OCI-LY7 (cell line): ENCODE measurements around the gene OPHN1. TPM values are rescaled to one million over a fixed set of nuclear protein-coding genes. Genes with fewer than 3 reads are reported as not detected.

Experiments
- BruUV-seq: library from RNA; stranded (reverse); fragments of 400-500 nt; replicated peaks from 2 replicates; lab custom pipeline; 2021; lab: Mats Ljungman, UMichigan
- CTCF ChIA-PET: fragments of 300-600 bp; sonication (Branson Sonifier 250); formaldehyde crosslinking; loops from one replicate; lab custom pipeline; 2022; ENCODE audit warnings: antibody characterized with exemption; ENCODE audit not compliant: unreplicated experiment; lab: Charles Lee
- POLR2A ChIA-PET: fragments of 300-600 bp; sonication (Branson Sonifier 250); formaldehyde crosslinking; loops from one replicate; lab custom pipeline; 2022; ENCODE audit warnings: antibody characterized with exemption; lab: Charles Lee
- DNase-seq: peaks from one replicate; pipeline ENCODE4 v3.0.0-alpha.2; 2015; ENCODE audit warnings: low spot score
- H2AFZ ChIP-seq: fragments of 200-600 bp; sonication (generic), shearing (Covaris generic); 2 replicates; pipeline ENCODE4 v1.6.1; 2014; ENCODE audit warnings: mild to moderate bottlenecking, antibody characterized with exemption, low read length, moderate library complexity
- H3K27ac ChIP-seq: fragments of 200-600 bp; sonication (generic); 2 replicates; pipeline ENCODE4 v1.5.1; 2014; ENCODE audit warnings: mixed run types, low read depth, mild to moderate bottlenecking, moderate library complexity, low read length, inconsistent platforms; ENCODE audit not compliant: poor library complexity, severe bottlenecking
- H3K36me3 ChIP-seq: fragments of 200-600 bp; sonication (generic); 2 replicates; pipeline ENCODE4 v1.6.1; 2014; ENCODE audit warnings: mild to moderate bottlenecking, antibody characterized with exemption, low read length, moderate library complexity, mixed read lengths; ENCODE audit not compliant: insufficient read depth
- H3K4me1 ChIP-seq: fragments of 200-600 bp; sonication (generic); 2 replicates; pipeline ENCODE4 v1.5.1; 2014; ENCODE audit warnings: mild to moderate bottlenecking, low read length; ENCODE audit not compliant: insufficient read depth, poor library complexity, severe bottlenecking
- H3K4me2 ChIP-seq: fragments of 200-600 bp; sonication (generic); 2 replicates; pipeline ENCODE4 v1.6.1; 2014; ENCODE audit warnings: mild to moderate bottlenecking, low read length
- H3K4me3 ChIP-seq: fragments of 200-600 bp; sonication (generic); 2 replicates; pipeline ENCODE4 v1.5.1; 2014; ENCODE audit warnings: mild to moderate bottlenecking, low read depth, low read length; ENCODE audit not compliant: poor library complexity, severe bottlenecking
- H3K79me2 ChIP-seq: fragments of 200-600 bp; sonication (generic); 2 replicates; pipeline ENCODE4 v1.6.1; 2016; ENCODE audit warnings: low read depth, mild to moderate bottlenecking, low read length, moderate library complexity, mixed read lengths; ENCODE audit not compliant: insufficient read depth
- H3K9me2 ChIP-seq: fragments of 200-600 bp; sonication (generic); 2 replicates; pipeline ENCODE4 v1.6.1; 2016; ENCODE audit warnings: mild to moderate bottlenecking, low read length, mixed read lengths; ENCODE audit not compliant: insufficient read depth
- H3K9me3 ChIP-seq: fragments of 200-600 bp; sonication (generic); 2 replicates; pipeline ENCODE4 v1.6.1; 2014; ENCODE audit warnings: mild to moderate bottlenecking, mixed run types, low read length, mixed read lengths
- H4K20me1 ChIP-seq: fragments of 200-600 bp; sonication (generic); 2 replicates; pipeline ENCODE4 v1.6.1; 2014; ENCODE audit warnings: mild to moderate bottlenecking, antibody characterized with exemption, low read length, moderate library complexity, mixed read lengths; ENCODE audit not compliant: insufficient read depth
- CTCF ChIP-seq: fragments of 200-600 bp; sonication (generic); conservative IDR thresholded peaks from 2 replicates; pipeline ENCODE4 v1.5.1; 2014; ENCODE audit warnings: mild to moderate bottlenecking, antibody characterized with exemption, low read length, moderate library complexity, mixed read lengths
- EZH2phosphoT487 ChIP-seq: fragments of 200-600 bp; sonication (generic); IDR thresholded peaks from 2 replicates; pipeline ENCODE4 v1.6.1; 2018; ENCODE audit warnings: low read depth, borderline replicate concordance, mild to moderate bottlenecking, mixed run types, antibody characterized with exemption, low read length, moderate library complexity, mixed read lengths
- intact Hi-C: fragments of 100-400 bp; cut with micrococcal nuclease; formaldehyde crosslinking; loops from one replicate; pipeline ENCODE4 v1.10.0; 2022; ENCODE audit not compliant: unreplicated experiment
- total RNA-seq, 2 experiments: library from RNA; depleted of rRNA in 1 of 2; stranded (reverse); fragments of >200 nt in 1 of 2; shearing (Covaris generic) in 1 of 2; gene quantifications; 2 replicates each; pipeline ENCODE4 v1.2.3, GENCODE V29; 2014 to 2022

The OPHN1 gene
- total RNA-seq, 2 experiments from 2014 or later = not detected

GRCh38 chrX:68185161-68185560 lies 248.1 kb downstream of the OPHN1 start:
- H2AFZ ChIP-seq = no peak overlapping the region
- DNase-seq = no peak
- TF ChIP-seq EZH2phosphoT487 (no peak), CTCF (no peak)
- ChIA-PET POLR2A (no interaction called here), CTCF (no interaction called here)
- no peaks in the 10 kb centered on the region for H3K9me2 ChIP-seq
- H3K4me2 ChIP-seq = no peak overlapping the region
- H3K79me2 ChIP-seq = no peaks in the 10 kb centered on the region
- no peaks in the 10 kb centered on the region for H3K9me3 ChIP-seq
- no peak overlapping the region for H3K4me3 ChIP-seq
- no TSS peak for BruUV-seq
- H3K27ac ChIP-seq = no peak overlapping the region
- no peaks in the 10 kb centered on the region for H4K20me1 ChIP-seq
- intact Hi-C loops = no loop called here
- H3K4me1 ChIP-seq = no peaks in the 10 kb centered on the region
- no peaks in the 10 kb centered on the region for H3K36me3 ChIP-seq

GRCh38 chrX:68183612-68184214 lies 249.6 kb downstream of the OPHN1 start:
- Histone ChIP-seq H3K36me3 (no peaks in the 10 kb centered on the region), H3K9me2 (no peaks in the 10 kb centered on the region), H3K9me3 (no peaks in the 10 kb centered on the region), H3K27ac (no peak overlapping the region), H4K20me1 (no peaks in the 10 kb centered on the region), H3K79me2 (no peaks in the 10 kb centered on the region), H3K4me1 (no peaks in the 10 kb centered on the region), H2AFZ (no peak overlapping the region), H3K4me2 (no peak overlapping the region), H3K4me3 (no peak overlapping the region)
- ChIA-PET POLR2A (no interaction called here), CTCF (no interaction called here)
- DNase-seq = no peak
- intact Hi-C loops = no loop called here
- no peak for TF ChIP-seq EZH2phosphoT487
- peak; percentile 56 for TF ChIP-seq CTCF
- BruUV-seq = no TSS peak

- Histone ChIP-seq H3K36me3 (no peaks in the 10 kb centered on the region), H4K20me1 (no peaks in the 10 kb centered on the region), H3K79me2 (no peaks in the 10 kb centered on the region), H3K9me2 (no peaks in the 10 kb centered on the region), H3K4me3 (no peak overlapping the region), H3K4me1 (no peaks in the 10 kb centered on the region), H3K27ac (no peak overlapping the region), H3K9me3 (no peaks in the 10 kb centered on the region), H3K4me2 (no peak overlapping the region), H2AFZ (no peak overlapping the region)
- TF ChIP-seq EZH2phosphoT487 (no peak), CTCF (no peak)
- ChIA-PET POLR2A (no interaction called here), CTCF (no interaction called here)
- BruUV-seq = no TSS peak
- DNase-seq = no peak
- intact Hi-C loops = no loop called here
These were observed 252.7 kb downstream of the OPHN1 start for GRCh38 chrX:68180579-68180978.
